Measurements from ENCODE around the gene UBASH3B.

UBASH3B gene

DNA sequence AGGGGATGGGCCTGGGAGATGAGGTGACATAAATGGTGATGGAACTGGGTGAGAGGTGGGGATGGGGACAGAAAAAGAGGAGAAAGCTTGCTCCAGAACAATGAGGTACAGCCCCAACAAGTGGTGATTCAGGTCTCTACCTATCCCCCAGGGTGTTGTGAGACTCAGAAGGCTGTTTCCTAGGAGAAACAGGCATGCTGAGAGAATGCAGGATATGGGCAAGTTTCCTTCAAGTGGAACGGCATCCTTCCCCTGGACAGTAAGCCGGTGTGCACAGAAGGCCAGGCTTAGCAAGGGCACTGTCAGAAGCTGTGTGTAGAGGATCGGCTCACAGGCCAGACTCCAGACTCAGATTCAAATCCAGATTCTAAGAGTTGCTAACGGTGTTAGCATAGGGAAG lies 148.6 kb downstream of the UBASH3B start:
- DNase-seq (ENCODE audit: low spot score): no peak
- in situ Hi-C loops (cut with MboI; ENCODE audit: low pct_unique_long_range_greater_than_20kb, low sequenced_read_pairs, unreplicated experiment): loop anchor here (5.0 kb wide), 1 partner anchor 48 kb away; no protein-coding TSS in a partner anchor
- TF ChIP-seq, protein P1, sequence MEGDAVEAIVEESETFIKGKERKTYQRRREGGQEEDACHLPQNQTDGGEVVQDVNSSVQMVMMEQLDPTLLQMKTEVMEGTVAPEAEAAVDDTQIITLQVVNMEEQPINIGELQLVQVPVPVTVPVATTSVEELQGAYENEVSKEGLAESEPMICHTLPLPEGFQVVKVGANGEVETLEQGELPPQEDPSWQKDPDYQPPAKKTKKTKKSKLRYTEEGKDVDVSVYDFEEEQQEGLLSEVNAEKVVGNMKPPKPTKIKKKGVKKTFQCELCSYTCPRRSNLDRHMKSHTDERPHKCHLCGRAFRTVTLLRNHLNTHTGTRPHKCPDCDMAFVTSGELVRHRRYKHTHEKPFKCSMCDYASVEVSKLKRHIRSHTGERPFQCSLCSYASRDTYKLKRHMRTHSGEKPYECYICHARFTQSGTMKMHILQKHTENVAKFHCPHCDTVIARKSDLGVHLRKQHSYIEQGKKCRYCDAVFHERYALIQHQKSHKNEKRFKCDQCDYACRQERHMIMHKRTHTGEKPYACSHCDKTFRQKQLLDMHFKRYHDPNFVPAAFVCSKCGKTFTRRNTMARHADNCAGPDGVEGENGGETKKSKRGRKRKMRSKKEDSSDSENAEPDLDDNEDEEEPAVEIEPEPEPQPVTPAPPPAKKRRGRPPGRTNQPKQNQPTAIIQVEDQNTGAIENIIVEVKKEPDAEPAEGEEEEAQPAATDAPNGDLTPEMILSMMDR (IDR thresholded peaks at IDR 0.05; ENCODE audit: extremely low read depth, insufficient read depth, missing control alignments): no peak

DNA sequence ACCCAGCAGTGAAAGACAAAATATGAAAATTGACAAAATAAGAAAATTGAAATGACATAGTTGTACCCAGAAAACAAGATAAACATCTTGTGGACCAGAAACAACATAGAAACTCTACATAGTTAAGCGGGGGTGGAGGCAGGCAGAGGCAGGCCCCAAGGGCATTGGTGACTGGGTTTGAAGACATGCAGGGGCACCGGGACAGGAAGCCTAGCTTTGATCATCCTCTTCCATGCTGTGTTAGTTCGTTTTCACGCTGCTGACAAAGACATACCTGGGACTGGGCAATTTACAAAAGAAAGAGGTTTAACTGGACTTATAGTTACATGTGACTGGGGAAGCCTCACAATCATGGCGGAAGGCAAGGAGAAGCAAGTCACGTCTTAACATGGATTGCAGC lies 149.3 kb downstream of the UBASH3B start:
- in situ Hi-C loops (cut with MboI; ENCODE audit: low pct_unique_long_range_greater_than_20kb, low sequenced_read_pairs, unreplicated experiment): loop anchor here (5.0 kb wide), 1 partner anchor 48 kb away; no protein-coding TSS in a partner anchor
- TF ChIP-seq, protein P1 (IDR thresholded peaks at IDR 0.05; ENCODE audit: extremely low read depth, insufficient read depth, missing control alignments): no peak
- DNase-seq (ENCODE audit: low spot score): no peak

- in situ Hi-C loops (cut with MboI; ENCODE audit: low pct_unique_long_range_greater_than_20kb, low sequenced_read_pairs, unreplicated experiment): no loop called here
- DNase-seq (ENCODE audit: low spot score): no peak
- TF ChIP-seq, protein P1 (IDR thresholded peaks at IDR 0.05; ENCODE audit: extremely low read depth, insufficient read depth, missing control alignments): no peak
Measured at GRCh38 chr11:122807731-122808477, 152.4 kb downstream of the UBASH3B start.

GRCh38 chr11:122808478-122808869 lies 153.0 kb downstream of the UBASH3B start:
- DNase-seq (ENCODE audit: low spot score): peak; percentile 34
- in situ Hi-C loops (cut with MboI; ENCODE audit: low pct_unique_long_range_greater_than_20kb, low sequenced_read_pairs, unreplicated experiment): no loop called here
- TF ChIP-seq, protein P1 (IDR thresholded peaks at IDR 0.05; ENCODE audit: extremely low read depth, insufficient read depth, missing control alignments): no peak

- in situ Hi-C loops (cut with MboI; ENCODE audit: low pct_unique_long_range_greater_than_20kb, low sequenced_read_pairs, unreplicated experiment): no loop called here
- no peak for DNase-seq (ENCODE audit: low spot score)
- TF ChIP-seq, protein P1 (IDR thresholded peaks at IDR 0.05; ENCODE audit: extremely low read depth, insufficient read depth, missing control alignments): no peak
Measured at GRCh38 chr11:122809866-122810265, 154.3 kb downstream of the UBASH3B start.

DNA sequence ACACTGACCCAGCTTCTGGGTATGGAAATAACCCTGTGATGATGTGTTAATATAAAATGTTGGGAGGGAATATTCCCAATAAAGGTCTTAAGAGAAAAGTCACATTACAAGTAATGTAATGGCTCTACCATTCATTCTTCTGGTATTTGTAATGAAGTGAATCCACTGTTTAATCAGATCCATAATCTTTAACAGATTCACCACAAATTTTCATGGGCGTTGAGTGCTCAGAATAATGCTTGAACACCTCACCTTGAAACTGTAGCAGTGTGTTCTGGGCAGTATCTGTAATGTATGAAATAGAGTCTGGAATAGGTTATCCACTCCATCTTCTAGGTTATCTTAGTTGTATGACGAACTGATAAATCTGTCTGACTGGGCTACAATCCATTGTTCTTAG lies 156.2 kb downstream of the UBASH3B start:
- in situ Hi-C loops (cut with MboI; ENCODE audit: low pct_unique_long_range_greater_than_20kb, low sequenced_read_pairs, unreplicated experiment): no loop called here
- TF ChIP-seq, protein P1 (IDR thresholded peaks at IDR 0.05; ENCODE audit: extremely low read depth, insufficient read depth, missing control alignments): no peak
- no peak for DNase-seq (ENCODE audit: low spot score)
